ENCODE data around the gene IQCE.

GRCh38 chr7:2545746-2546425, 12.9 kb upstream of the IQCE start:
- no peak for TF ChIP-seq POLR2A (IDR thresholded peaks at IDR 0.05; ENCODE audit: low read length)
- TF ChIP-seq GATA1 (IDR thresholded peaks at IDR 0.05; ENCODE audit: low read depth, low read length), result no peak

Data from erythroblast (primary cell).